HepG2 (cell line): ENCODE data around the gene LGI2. TPM values are rescaled to one million over a fixed set of nuclear protein-coding genes. Genes with fewer than 3 reads are reported as not detected.

Experiments used
- ATAC-seq: fragments of 200-7000 bp; cut with Tn5 transposase; 3 replicates; pipeline ENCODE4 v1.9.1; 2020; ENCODE audit warnings: mild to moderate bottlenecking, moderate library complexity
- BruUV-seq: library from RNA; stranded (reverse); fragments of 400-500 nt; replicated peaks from 2 replicates; lab custom pipeline; 2021; lab: Mats Ljungman, UMichigan
- CTCF ChIA-PET: fragments of 300-600 bp; formaldehyde crosslinking; extraction: SDS; loops from one replicate; lab custom pipeline; 2021; ENCODE audit warnings: low total read pairs, inconsistent platforms, low intra/inter-chr PET ratio; lab: Yijun Ruan, JAX
- POLR2A ChIA-PET: fragments of 350-600 bp; sonication (Branson Sonifier 250); formaldehyde crosslinking; loops from one replicate; lab custom pipeline; 2020; ENCODE audit warnings: antibody characterized with exemption, inconsistent platforms; lab: Yijun Ruan, JAX
- DNase-seq: peaks from one replicate; pipeline ENCODE4 v3.0.0-alpha.2; 2015; ENCODE audit warnings: low spot score
- FAIRE-seq: peaks from 3 replicates; lab custom pipeline; 2011; peaks lifted over from hg19 to GRCh38; lab: Jason Lieb, UNC
- H2AFZ ChIP-seq: one replicate; pipeline ENCODE4 v1.6.1; 2011; ENCODE audit warnings: low read length, inconsistent platforms
- H3K27ac ChIP-seq: fragments of 300-600 bp; 3 replicates; pipeline ENCODE4 v1.8.0; 2011; ENCODE audit warnings: mixed run types, mild to moderate bottlenecking, mixed read lengths, low read length, inconsistent platforms; ENCODE audit not compliant: insufficient read depth; ENCODE audit errors: extremely low read length
- H3K27me3 ChIP-seq, 2 experiments: fragments of 200-600 bp in 1 of 2; 2 replicates in 1 of 2; 3 replicates in 1 of 2; pipeline versions ENCODE4 v1.6.0 to v1.8.0; 2011; ENCODE audit warnings: low read length in 2 of 2, mild to moderate bottlenecking in 2 of 2, moderate library complexity in 2 of 2, inconsistent platforms in 1 of 2; ENCODE audit not compliant: insufficient read depth in 2 of 2, control insufficient read depth in 1 of 2
- H3K36me3 ChIP-seq, 2 experiments: fragments of 200-600 bp in 1 of 2; replicated peaks in 1 of 2; 2 replicates in 1 of 2; 3 replicates in 1 of 2; pipeline versions ENCODE4 v1.5.1 to v1.8.0; 2011; ENCODE audit warnings: low read length in 2 of 2, inconsistent platforms in 1 of 2; ENCODE audit not compliant: insufficient read depth in 2 of 2, control insufficient read depth in 1 of 2
- H3K4me1 ChIP-seq: 2 replicates; pipeline ENCODE4 v1.5.1; 2012; ENCODE audit warnings: low read length, inconsistent platforms; ENCODE audit not compliant: insufficient read depth
- H3K4me2 ChIP-seq: 2 replicates; pipeline ENCODE4 v1.6.0; 2011; ENCODE audit warnings: low read depth, low read length, inconsistent platforms
- H3K4me3 ChIP-seq, 3 experiments: fragments of 200-600 bp in 1 of 3; sonication (generic), shearing (Covaris generic) in 1 of 3; replicated peaks in 1 of 3; 2 replicates each; pipeline ENCODE4 v1.5.1; 2011 to 2016; ENCODE audit warnings: low read length in 3 of 3, inconsistent platforms in 2 of 3, low read depth in 2 of 3, mild to moderate bottlenecking in 2 of 3, control low read depth in 1 of 3, mixed read lengths in 1 of 3; ENCODE audit not compliant: insufficient read depth in 1 of 3
- H3K79me2 ChIP-seq: one replicate; pipeline ENCODE4 v1.6.1; 2011; ENCODE audit warnings: low read length, inconsistent platforms; ENCODE audit not compliant: insufficient read depth
- H3K9ac ChIP-seq: 2 replicates; pipeline ENCODE4 v1.6.0; 2011; ENCODE audit warnings: mild to moderate bottlenecking, low read depth, low read length, inconsistent platforms; ENCODE audit not compliant: insufficient read depth
- H3K9me3 ChIP-seq: 2 replicates; pipeline ENCODE4 v1.5.1; 2012; ENCODE audit warnings: mild to moderate bottlenecking, low read length
- H4K20me1 ChIP-seq: 2 replicates; pipeline ENCODE4 v1.6.0; 2011; ENCODE audit warnings: inconsistent platforms, mild to moderate bottlenecking, low read length, moderate library complexity; ENCODE audit not compliant: insufficient read depth
- CBX5 ChIP-seq: sonication (generic); formaldehyde crosslinking; IDR thresholded peaks from 2 replicates; pipeline ENCODE4 v1.4.0; 2020; ENCODE audit warnings: missing genetic modification reagents, borderline replicate concordance
- GTF2F1 ChIP-seq: fragments of 150-350 bp; IDR thresholded peaks from 2 replicates; pipeline ENCODE4 v1.6.1; 2014; ENCODE audit warnings: low read length
- HMG20A ChIP-seq: IDR thresholded peaks from 2 replicates; pipeline ENCODE4 v1.6.1; 2016; ENCODE audit warnings: borderline replicate concordance
- MAF1 ChIP-seq: sonication (generic); formaldehyde crosslinking; IDR thresholded peaks from 2 replicates; pipeline ENCODE4 v1.5.0; 2020; ENCODE audit warnings: missing genetic modification reagents, borderline replicate concordance
- NFKBIZ ChIP-seq: IDR thresholded peaks from 2 replicates; pipeline ENCODE4 v1.6.1; 2018; ENCODE audit warnings: missing genetic modification reagents, missing compliant biosample characterization
- ZFY ChIP-seq: sonication (generic); formaldehyde crosslinking; IDR thresholded peaks from 2 replicates; pipeline ENCODE4 v1.4.0; 2020; ENCODE audit warnings: missing genetic modification reagents
- ZNF792 ChIP-seq: IDR thresholded peaks from 2 replicates; pipeline ENCODE4 v1.6.1; 2016
- WGBS: methylation state at CpG from one replicate; pipeline ENCODE4 v1.1.6; 2017; ENCODE audit warnings: low lambda C conversion rate; 5-methylcytosine and 5-hydroxymethylcytosine counted together
- in situ Hi-C: cut with HindIII; loops from 2 replicates; pipeline ENCODE4 v1.10.0; 2017; ENCODE audit warnings: low pct_unique_long_range_greater_than_20kb; ENCODE audit not compliant: extremely low pct_ligation_motif_present
- intact Hi-C: fragments of 100-400 bp; cut with micrococcal nuclease; formaldehyde crosslinking; loops from one replicate; pipeline ENCODE4 v1.10.0; 2022; ENCODE audit not compliant: unreplicated experiment
- polyA plus RNA-seq, 8 experiments: library from polyadenylated mRNA; depleted of rRNA in 3 of 8; stranded (reverse) in 7 of 8; unstranded in 1 of 8; fragments of >200 nt; fragmentation: Illumina TruSeq in 4 of 8; extraction: Trizol in 4 of 8; gene quantifications; 2 replicates each; pipeline versions ENCODE4 v1.2.1 to v1.2.3, GENCODE V29; 2011 to 2016; ENCODE audit warnings: low read depth in 4 of 8, missing spikeins in 1 of 8, mixed read lengths in 1 of 8; ENCODE audit not compliant: insufficient read depth in 1 of 8
- total RNA-seq, 5 experiments: library from RNA; depleted of rRNA; stranded (reverse); fragments of >200 nt; fragmentation: Illumina TruSeq; extraction: Trizol; gene quantifications; 2 replicates each; pipeline ENCODE4 v1.2.3, GENCODE V29; 2016; ENCODE audit warnings: low read depth in 1 of 5
- TF ChIP-seq, protein P1 (sequence below): sonication (generic); formaldehyde crosslinking; IDR thresholded peaks from 2 replicates; pipeline ENCODE4 v1.4.0; 2020; ENCODE audit warnings: mild to moderate bottlenecking, low read depth, missing genetic modification reagents
- TF ChIP-seq, protein P2 (sequence below): sonication (generic); formaldehyde crosslinking; IDR thresholded peaks from 2 replicates; pipeline ENCODE4 v1.4.0; 2020; ENCODE audit warnings: mild to moderate bottlenecking, missing genetic modification reagents
- TF ChIP-seq, protein P3 (sequence below): sonication (generic); formaldehyde crosslinking; IDR thresholded peaks from 2 replicates; pipeline ENCODE4 v1.8.0; 2022; ENCODE audit warnings: missing genetic modification reagents, mild to moderate bottlenecking, inconsistent platforms, borderline replicate concordance
- TF ChIP-seq, protein P4 (sequence below): sonication (generic); formaldehyde crosslinking; IDR thresholded peaks from 2 replicates; pipeline ENCODE4 v1.4.0; 2020; ENCODE audit warnings: missing genetic modification reagents, borderline replicate concordance

Gene LGI2
- total and polyA plus RNA-seq, 2 of the 13 experiments (the other 11 are each of a cell fraction or from before 2014, with no cell fraction given): not detected

DNA sequence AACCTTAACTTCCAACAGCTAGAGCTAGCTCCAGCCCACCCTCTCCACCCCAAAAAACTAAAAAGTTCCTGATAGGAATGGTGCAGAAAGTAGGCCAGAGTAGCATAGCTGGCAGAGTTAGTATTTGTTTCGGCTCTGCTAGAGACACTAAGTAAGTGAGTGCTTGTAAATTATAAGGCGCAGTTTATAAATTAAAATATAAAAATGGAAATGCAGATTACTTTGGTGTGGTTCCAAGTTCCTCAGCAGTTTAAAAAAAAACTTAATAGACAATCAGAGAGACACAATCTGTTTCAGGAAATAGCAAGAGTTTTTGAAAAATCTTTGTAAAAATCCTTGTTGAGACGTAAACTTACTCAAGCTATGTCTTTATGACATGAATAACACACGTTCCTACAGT, 2.8 kb upstream of the LGI2 start:
- intact Hi-C loops (no loop called here), in situ Hi-C loops (no loop called here)
- H3K27ac ChIP-seq: no peak overlapping the region
- H3K4me3 ChIP-seq: no peak overlapping the region
- CTCF ChIA-PET: no interaction called here
- 45% methylated on average over 4 of the region's 4 CpGs for WGBS
- no peaks in the 10 kb centered on the region for H3K79me2 ChIP-seq
- TF ChIP-seq MAF1 (CRISPR knock-in tag) (no peak), HMG20A (CRISPR knock-in tag) (no peak), GTF2F1 (no peak), ZNF792 (no peak), NFKBIZ (CRISPR knock-in tag) (no peak), ZFY (CRISPR knock-in tag) (no peak), CBX5 (CRISPR knock-in tag) (no peak)
- TF ChIP-seq, protein P1, sequence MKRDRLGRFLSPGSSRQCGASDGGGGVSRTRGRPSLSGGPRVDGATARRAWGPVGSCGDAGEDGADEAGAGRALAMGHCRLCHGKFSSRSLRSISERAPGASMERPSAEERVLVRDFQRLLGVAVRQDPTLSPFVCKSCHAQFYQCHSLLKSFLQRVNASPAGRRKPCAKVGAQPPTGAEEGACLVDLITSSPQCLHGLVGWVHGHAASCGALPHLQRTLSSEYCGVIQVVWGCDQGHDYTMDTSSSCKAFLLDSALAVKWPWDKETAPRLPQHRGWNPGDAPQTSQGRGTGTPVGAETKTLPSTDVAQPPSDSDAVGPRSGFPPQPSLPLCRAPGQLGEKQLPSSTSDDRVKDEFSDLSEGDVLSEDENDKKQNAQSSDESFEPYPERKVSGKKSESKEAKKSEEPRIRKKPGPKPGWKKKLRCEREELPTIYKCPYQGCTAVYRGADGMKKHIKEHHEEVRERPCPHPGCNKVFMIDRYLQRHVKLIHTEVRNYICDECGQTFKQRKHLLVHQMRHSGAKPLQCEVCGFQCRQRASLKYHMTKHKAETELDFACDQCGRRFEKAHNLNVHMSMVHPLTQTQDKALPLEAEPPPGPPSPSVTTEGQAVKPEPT (CRISPR knock-in tag): no peak
- TF ChIP-seq, protein P2, sequence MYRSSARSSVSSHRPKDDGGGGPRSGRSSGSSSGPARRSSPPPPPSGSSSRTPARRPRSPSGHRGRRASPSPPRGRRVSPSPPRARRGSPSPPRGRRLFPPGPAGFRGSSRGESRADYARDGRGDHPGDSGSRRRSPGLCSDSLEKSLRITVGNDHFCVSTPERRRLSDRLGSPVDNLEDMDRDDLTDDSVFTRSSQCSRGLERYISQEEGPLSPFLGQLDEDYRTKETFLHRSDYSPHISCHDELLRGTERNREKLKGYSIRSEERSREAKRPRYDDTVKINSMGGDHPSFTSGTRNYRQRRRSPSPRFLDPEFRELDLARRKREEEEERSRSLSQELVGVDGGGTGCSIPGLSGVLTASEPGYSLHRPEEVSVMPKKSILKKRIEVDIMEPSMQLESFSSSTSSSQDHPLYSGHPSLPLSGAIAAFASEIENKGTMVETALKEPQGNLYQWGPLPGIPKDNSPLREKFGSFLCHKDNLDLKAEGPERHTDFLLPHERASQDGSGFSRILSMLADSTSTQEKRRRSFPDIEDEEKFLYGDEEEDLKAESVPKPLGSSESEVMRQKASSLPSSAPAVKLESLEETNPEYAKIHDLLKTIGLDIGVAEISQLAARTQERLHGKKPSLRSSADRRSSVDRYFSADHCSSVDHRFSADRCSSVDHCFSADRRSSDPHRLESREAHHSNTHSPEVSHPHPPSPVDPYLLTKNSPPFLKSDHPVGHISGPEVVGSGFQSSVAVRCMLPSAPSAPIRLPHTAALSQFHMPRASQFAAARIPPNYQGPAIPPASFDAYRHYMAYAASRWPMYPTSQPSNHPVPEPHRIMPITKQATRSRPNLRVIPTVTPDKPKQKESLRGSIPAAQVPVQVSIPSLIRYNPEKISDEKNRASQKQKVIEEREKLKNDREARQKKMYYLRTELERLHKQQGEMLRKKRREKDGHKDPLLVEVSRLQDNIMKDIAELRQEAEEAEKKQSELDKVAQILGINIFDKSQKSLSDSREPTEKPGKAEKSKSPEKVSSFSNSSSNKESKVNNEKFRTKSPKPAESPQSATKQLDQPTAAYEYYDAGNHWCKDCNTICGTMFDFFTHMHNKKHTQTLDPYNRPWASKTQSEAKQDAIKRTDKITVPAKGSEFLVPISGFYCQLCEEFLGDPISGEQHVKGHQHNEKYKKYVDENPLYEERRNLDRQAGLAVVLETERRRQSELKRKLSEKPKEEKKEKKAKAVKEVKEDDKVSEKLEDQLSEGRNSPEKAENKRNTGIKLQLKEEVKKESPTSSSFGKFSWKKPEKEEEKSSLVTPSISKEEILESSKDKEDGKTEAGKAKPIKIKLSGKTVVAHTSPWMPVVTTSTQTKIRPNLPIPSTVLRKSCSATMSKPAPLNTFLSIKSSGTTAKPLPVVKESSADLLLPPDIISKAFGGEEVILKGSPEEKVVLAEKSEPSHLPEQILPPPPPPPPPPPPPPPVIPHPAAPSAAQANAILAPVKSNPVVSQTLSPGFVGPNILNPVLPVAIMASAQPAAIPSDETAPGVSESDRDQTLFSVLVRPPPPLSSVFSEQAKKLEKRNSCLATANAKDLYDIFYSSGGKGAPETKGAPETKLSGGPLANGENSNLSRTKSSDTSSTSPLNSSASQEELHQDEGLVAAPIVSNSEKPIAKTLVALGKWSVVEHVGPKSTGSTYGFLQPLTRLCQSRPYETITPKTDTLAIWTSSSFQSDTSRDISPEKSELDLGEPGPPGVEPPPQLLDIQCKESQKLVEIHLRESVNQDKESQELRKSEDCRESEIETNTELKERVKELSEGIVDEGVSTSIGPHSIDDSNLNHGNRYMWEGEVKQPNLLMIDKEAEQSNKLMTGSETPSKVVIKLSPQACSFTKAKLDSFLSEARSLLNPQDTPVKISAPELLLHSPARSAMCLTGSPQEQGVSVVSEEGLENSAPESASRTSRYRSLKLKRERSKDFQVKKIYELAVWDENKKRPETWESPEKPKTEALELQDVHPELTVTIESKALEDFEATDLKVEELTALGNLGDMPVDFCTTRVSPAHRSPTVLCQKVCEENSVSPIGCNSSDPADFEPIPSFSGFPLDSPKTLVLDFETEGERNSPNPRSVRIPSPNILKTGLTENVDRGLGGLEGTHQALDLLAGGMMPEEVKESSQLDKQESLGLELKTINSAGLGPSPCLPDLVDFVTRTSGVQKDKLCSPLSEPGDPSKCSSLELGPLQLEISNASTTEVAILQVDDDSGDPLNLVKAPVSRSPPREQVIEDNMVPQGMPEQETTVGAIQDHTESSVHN (CRISPR knock-in tag): no peak
- TF ChIP-seq, protein P3, sequence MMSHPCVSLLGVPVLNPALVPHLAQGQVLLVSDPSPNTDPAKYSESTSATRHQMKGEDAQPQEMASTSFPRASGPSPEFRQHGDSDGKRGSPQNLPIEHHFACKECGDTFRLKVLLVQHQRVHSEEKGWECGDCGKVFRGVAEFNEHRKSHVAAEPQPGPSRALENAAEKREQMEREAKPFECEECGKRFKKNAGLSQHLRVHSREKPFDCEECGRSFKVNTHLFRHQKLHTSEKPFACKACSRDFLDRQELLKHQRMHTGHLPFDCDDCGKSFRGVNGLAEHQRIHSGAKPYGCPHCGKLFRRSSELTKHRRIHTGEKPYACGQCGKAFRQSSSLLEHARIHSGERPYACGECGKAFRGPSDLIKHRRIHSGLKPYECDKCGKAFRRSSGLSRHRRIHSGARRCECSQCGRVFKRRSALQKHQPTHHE: no peak
- TF ChIP-seq, protein P4, sequence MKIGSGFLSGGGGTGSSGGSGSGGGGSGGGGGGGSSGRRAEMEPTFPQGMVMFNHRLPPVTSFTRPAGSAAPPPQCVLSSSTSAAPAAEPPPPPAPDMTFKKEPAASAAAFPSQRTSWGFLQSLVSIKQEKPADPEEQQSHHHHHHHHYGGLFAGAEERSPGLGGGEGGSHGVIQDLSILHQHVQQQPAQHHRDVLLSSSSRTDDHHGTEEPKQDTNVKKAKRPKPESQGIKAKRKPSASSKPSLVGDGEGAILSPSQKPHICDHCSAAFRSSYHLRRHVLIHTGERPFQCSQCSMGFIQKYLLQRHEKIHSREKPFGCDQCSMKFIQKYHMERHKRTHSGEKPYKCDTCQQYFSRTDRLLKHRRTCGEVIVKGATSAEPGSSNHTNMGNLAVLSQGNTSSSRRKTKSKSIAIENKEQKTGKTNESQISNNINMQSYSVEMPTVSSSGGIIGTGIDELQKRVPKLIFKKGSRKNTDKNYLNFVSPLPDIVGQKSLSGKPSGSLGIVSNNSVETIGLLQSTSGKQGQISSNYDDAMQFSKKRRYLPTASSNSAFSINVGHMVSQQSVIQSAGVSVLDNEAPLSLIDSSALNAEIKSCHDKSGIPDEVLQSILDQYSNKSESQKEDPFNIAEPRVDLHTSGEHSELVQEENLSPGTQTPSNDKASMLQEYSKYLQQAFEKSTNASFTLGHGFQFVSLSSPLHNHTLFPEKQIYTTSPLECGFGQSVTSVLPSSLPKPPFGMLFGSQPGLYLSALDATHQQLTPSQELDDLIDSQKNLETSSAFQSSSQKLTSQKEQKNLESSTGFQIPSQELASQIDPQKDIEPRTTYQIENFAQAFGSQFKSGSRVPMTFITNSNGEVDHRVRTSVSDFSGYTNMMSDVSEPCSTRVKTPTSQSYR (CRISPR knock-in tag): no peak
- FAIRE-seq (no peak), ATAC-seq (no peak), DNase-seq (no peak)
- H3K4me1 ChIP-seq: 0 out of 2 replicates have a peak, but pooled peaks cover 5% of the 10 kb centered on the region
- POLR2A ChIA-PET: no interaction called here
- H4K20me1 ChIP-seq: 0 out of 2 replicates have a peak, but pooled peaks cover 6% of the 10 kb centered on the region
- H3K4me2 ChIP-seq: no peak overlapping the region
- peaks cover 7 to 43% of the 10 kb centered on the region in 2 experiments for H3K27me3 ChIP-seq
- no peaks in the 10 kb centered on the region for H3K9me3 ChIP-seq
- H2AFZ ChIP-seq: no peak overlapping the region
- no peaks in the 10 kb centered on the region for H3K36me3 ChIP-seq
- H3K9ac ChIP-seq: no peak overlapping the region
- no TSS peak for BruUV-seq
